GM18907 (cell line): ENCODE data around the gene CTU2.
A peak's percentile ranks its signal among the peaks of the same experiment; 100 is the strongest.

ENCODE experiments used
- ATAC-seq: cut with Tn5 transposase; IDR thresholded peaks from one replicate; pipeline ENCODE4 v1.9.1; 2021; ENCODE audit warnings: mild to moderate bottlenecking, moderate library complexity; ENCODE audit not compliant: unreplicated experiment

CTU2 gene

GRCh38 chr16:88696441-88696840, 9.9 kb upstream of the CTU2 start:
- no peak for ATAC-seq

- no peak for ATAC-seq
Observed at GRCh38 chr16:88697116-88697830, 9.0 kb upstream of the CTU2 start.

- no peak for ATAC-seq
Observed at GRCh38 chr16:88697831-88698615, 8.3 kb upstream of the CTU2 start.

GRCh38 chr16:88698646-88699045, 7.7 kb upstream of the CTU2 start:
- no peak for ATAC-seq

- ATAC-seq = no peak
Observed at GRCh38 chr16:88699180-88699579, 7.1 kb upstream of the CTU2 start.

- ATAC-seq = no peak
Observed at GRCh38 chr16:88700322-88700635, 6.0 kb upstream of the CTU2 start.

- peak; percentile 55 for ATAC-seq
Observed at GRCh38 chr16:88700636-88701482, 5.4 kb upstream of the CTU2 start.

- ATAC-seq = no peak
Observed at GRCh38 chr16:88701581-88702370, 4.5 kb upstream of the CTU2 start.

- no peak for ATAC-seq
Observed at GRCh38 chr16:88702371-88703210, 3.7 kb upstream of the CTU2 start.

GRCh38 chr16:88703486-88704309, 2.6 kb upstream of the CTU2 start:
- peak; percentile 16 for ATAC-seq

- no peak for ATAC-seq
Observed at GRCh38 chr16:88705076-88705684, 1.1 kb upstream of the CTU2 start.

GRCh38 chr16:88705801-88706228, 488 bp upstream of the CTU2 start:
- peak; percentile 16 for ATAC-seq

- ATAC-seq = no peak
Observed at GRCh38 chr16:88706965-88707826, 893 bp downstream of the CTU2 start.

GRCh38 chr16:88710556-88710955, 4.3 kb downstream of the CTU2 start:
- no peak for ATAC-seq

GRCh38 chr16:88711750-88712340, 5.5 kb downstream of the CTU2 start:
- ATAC-seq = no peak

GRCh38 chr16:88712362-88712979, 6.2 kb downstream of the CTU2 start:
- no peak for ATAC-seq

GRCh38 chr16:88713054-88713453, 6.8 kb downstream of the CTU2 start:
- ATAC-seq = no peak
